Testis (tissue), 2 donors: ENCODE results near the gene IFNL1.

Experiments used
- CTCF ChIP-seq, 3 experiments: fragments of 450-650 bp in 2 of 3; fragments of 200-600 bp in 1 of 3; sonication (generic) in 1 of 3; IDR thresholded peaks; one replicate each; pipeline ENCODE4 v1.5.1; 2016 to 2019; ENCODE audit warnings: antibody characterized with exemption in 3 of 3, mild to moderate bottlenecking in 2 of 3, moderate library complexity in 1 of 3
- POLR2A ChIP-seq: fragments of 450-650 bp; IDR thresholded peaks from one replicate; pipeline ENCODE4 v1.6.1; 2017; ENCODE audit warnings: antibody characterized with exemption, mild to moderate bottlenecking, moderate library complexity

GRCh38 chr19:39321832-39322176 lies 25.6 kb downstream of the IFNL1 start:
- TF ChIP-seq POLR2A (no peak), CTCF (IDR thresholded peaks at IDR 0.05) (no peak)
